HCT116 (cell line): ENCODE data around the gene BCHE. TPM values are rescaled to one million over a fixed set of nuclear protein-coding genes. Genes with fewer than 3 reads are reported as not detected.

ENCODE experiments used
- ATAC-seq: fragments of 200-7000 bp; cut with Tn5 transposase; 2 replicates; pipeline ENCODE4 v1.9.1; 2020; ENCODE audit warnings: mild to moderate bottlenecking, moderate library complexity
- BruUV-seq: library from RNA; stranded (reverse); fragments of 400-500 nt; replicated peaks from 2 replicates; lab custom pipeline; 2021; lab: Mats Ljungman, UMichigan
- CTCF ChIA-PET: fragments of 300-600 bp; sonication (Branson Sonifier 250); formaldehyde crosslinking; loops from one replicate; lab custom pipeline; 2021; ENCODE audit warnings: antibody characterized with exemption; lab: Charles Lee
- POLR2A ChIA-PET: fragments of 300-600, 350-600 bp; sonication (Branson Sonifier 250); formaldehyde crosslinking; loops from one replicate; lab custom pipeline; 2021; ENCODE audit warnings: antibody characterized with exemption; lab: Charles Lee
- RAD21 ChIA-PET, 2 experiments: fragments of 300-600 bp; sonication (Branson Sonifier 250); formaldehyde crosslinking; loops; one replicate each; lab custom pipeline; 2023; ENCODE audit warnings: low total read pairs in 2 of 2; ENCODE audit not compliant: uncharacterized antibody in 2 of 2, unreplicated experiment in 2 of 2, low non-redundant PET in 1 of 2; lab: Charles Lee
- DNase-seq: peaks from one replicate; pipeline ENCODE4 v3.0.0-alpha.2; 2010; ENCODE audit warnings: low read depth, low spot score
- H2AFZ ChIP-seq: fragments of 200-600 bp; shearing (Covaris generic), sonication (generic); 2 replicates; pipeline ENCODE4 v1.6.1; 2017; ENCODE audit warnings: low read depth, mixed run types, mixed read lengths, antibody characterized with exemption, low read length; ENCODE audit not compliant: poor library complexity, severe bottlenecking
- H3K27ac ChIP-seq: 2 replicates; pipeline ENCODE4 v1.5.1; 2012; ENCODE audit warnings: low read depth, low read length
- H3K27me3 ChIP-seq: fragments of 200-600 bp; sonication (generic); 2 replicates; pipeline ENCODE4 v1.6.1; 2016; ENCODE audit warnings: mixed run types, low read length, mixed read lengths; ENCODE audit not compliant: insufficient read depth
- H3K36me3 ChIP-seq, 2 experiments: fragments of 200-500 bp in 1 of 2; fragments of 200-600 bp in 1 of 2; sonication (Bioruptor generic) in 1 of 2; sonication (generic) in 1 of 2; 2 replicates each; pipeline versions ENCODE4 v1.5.1 to v1.6.1; 2014 to 2016; ENCODE audit warnings: low read length in 2 of 2, inconsistent platforms in 1 of 2, mixed read lengths in 1 of 2, mixed run types in 1 of 2; ENCODE audit not compliant: insufficient read depth in 2 of 2, control insufficient read depth in 1 of 2
- H3K4me1 ChIP-seq, 2 experiments: fragments of 200-600 bp in 1 of 2; sonication (generic) in 1 of 2; 2 replicates each; pipeline versions ENCODE4 v1.5.1 to v1.6.1; 2012 to 2017; ENCODE audit warnings: low read length in 2 of 2, inconsistent platforms in 1 of 2, mild to moderate bottlenecking in 1 of 2, mixed read lengths in 1 of 2, mixed run types in 1 of 2, moderate library complexity in 1 of 2; ENCODE audit not compliant: insufficient read depth in 2 of 2, control insufficient read depth in 1 of 2
- H3K4me2 ChIP-seq: fragments of 200-600 bp; sonication (generic); 2 replicates; pipeline ENCODE4 v1.6.1; 2017; ENCODE audit warnings: mixed run types, low read length, mixed read lengths
- H3K4me3 ChIP-seq, 2 experiments: fragments of 200-600 bp in 1 of 2; sonication (generic) in 1 of 2; replicated peaks in 1 of 2; 2 replicates each; pipeline ENCODE4 v1.5.1; 2011 to 2016; ENCODE audit warnings: low read length in 2 of 2, control low read depth in 1 of 2, low read depth in 1 of 2, mild to moderate bottlenecking in 1 of 2, mixed read lengths in 1 of 2, mixed run types in 1 of 2
- H3K79me2 ChIP-seq: fragments of 200-600 bp; sonication (generic); 2 replicates; pipeline ENCODE4 v1.6.1; 2017; ENCODE audit warnings: mild to moderate bottlenecking, mixed run types, low read length, moderate library complexity, mixed read lengths; ENCODE audit not compliant: insufficient read depth
- H3K9ac ChIP-seq: fragments of 200-600 bp; sonication (generic); 2 replicates; pipeline ENCODE4 v1.6.1; 2016; ENCODE audit warnings: low read length, mixed read lengths
- H3K9me2 ChIP-seq: fragments of 200-600 bp; sonication (generic), shearing (Covaris generic); 2 replicates; pipeline ENCODE4 v1.6.1; 2017; ENCODE audit warnings: mixed run types, mild to moderate bottlenecking, moderate library complexity; ENCODE audit not compliant: insufficient read depth
- H3K9me3 ChIP-seq, 2 experiments: fragments of 200-500 bp in 1 of 2; fragments of 200-600 bp in 1 of 2; sonication (Bioruptor generic) in 1 of 2; sonication (generic) in 1 of 2; 2 replicates each; pipeline ENCODE4 v1.6.1; 2014 to 2017; ENCODE audit warnings: low read length in 2 of 2, mixed read lengths in 2 of 2, inconsistent platforms in 1 of 2, low read depth in 1 of 2, mild to moderate bottlenecking in 1 of 2, mixed run types in 1 of 2, moderate library complexity in 1 of 2; ENCODE audit not compliant: control insufficient read depth in 1 of 2, insufficient read depth in 1 of 2
- H4K20me1 ChIP-seq: fragments of 200-600 bp; sonication (generic), shearing (Covaris generic); 2 replicates; pipeline ENCODE4 v1.6.1; 2017; ENCODE audit warnings: mixed run types, mild to moderate bottlenecking, moderate library complexity; ENCODE audit not compliant: insufficient read depth
- EGR1 ChIP-seq: IDR thresholded peaks from 2 replicates; pipeline ENCODE4 v1.6.1; 2012; ENCODE audit warnings: low read depth
- FOSL1 ChIP-seq: IDR thresholded peaks from 2 replicates; pipeline ENCODE4 v1.6.1; 2012; ENCODE audit warnings: low read depth
- RAD21 ChIP-seq: IDR thresholded peaks from 2 replicates; pipeline ENCODE4 v1.6.1; 2012; ENCODE audit warnings: low read depth, mild to moderate bottlenecking
- SP1 ChIP-seq: IDR thresholded peaks from 2 replicates; pipeline ENCODE4 v1.6.1; 2012; ENCODE audit warnings: low read depth
- SRF ChIP-seq: IDR thresholded peaks from 2 replicates; pipeline ENCODE4 v1.6.1; 2012; ENCODE audit warnings: low read depth
- ZNF274 ChIP-seq: fragments of 200-500 bp; sonication (Bioruptor generic); IDR thresholded peaks from 2 replicates; pipeline ENCODE4 v1.6.1; 2014; ENCODE audit warnings: mild to moderate bottlenecking, low read depth, low read length, inconsistent platforms
- intact Hi-C: fragments of 100-400 bp; cut with micrococcal nuclease; formaldehyde crosslinking; loops from 2 replicates; pipeline ENCODE4 v1.10.0; 2022
- total RNA-seq: library from RNA; stranded (reverse); gene quantifications from one replicate; pipeline ENCODE4 v1.2.1, GENCODE V29; 2021; ENCODE audit not compliant: unreplicated experiment
- TF ChIP-seq, protein P1 (sequence below): IDR thresholded peaks from 2 replicates; pipeline ENCODE4 v1.6.1; 2011; ENCODE audit warnings: mild to moderate bottlenecking, low read length, moderate library complexity; ENCODE audit not compliant: insufficient replicate concordance; ENCODE audit errors: extremely low read depth
- TF ChIP-seq, protein P2 (sequence below), 3 experiments: fragments of 200-600 bp in 1 of 3; sonication (generic) in 1 of 3; IDR thresholded peaks in 2 of 3; conservative IDR thresholded peaks in 1 of 3; 2 replicates each; pipeline ENCODE4 v1.5.1; 2012 to 2017; ENCODE audit warnings: low read depth in 2 of 3, low read length in 2 of 3, antibody characterized with exemption in 1 of 3, borderline replicate concordance in 1 of 3, control low read depth in 1 of 3, mild to moderate bottlenecking in 1 of 3, mixed read lengths in 1 of 3, mixed run types in 1 of 3, moderate library complexity in 1 of 3; ENCODE audit not compliant: insufficient read depth in 1 of 3

BCHE gene
- total RNA-seq, 1 experiment from 2014 or later: not detected

DNA sequence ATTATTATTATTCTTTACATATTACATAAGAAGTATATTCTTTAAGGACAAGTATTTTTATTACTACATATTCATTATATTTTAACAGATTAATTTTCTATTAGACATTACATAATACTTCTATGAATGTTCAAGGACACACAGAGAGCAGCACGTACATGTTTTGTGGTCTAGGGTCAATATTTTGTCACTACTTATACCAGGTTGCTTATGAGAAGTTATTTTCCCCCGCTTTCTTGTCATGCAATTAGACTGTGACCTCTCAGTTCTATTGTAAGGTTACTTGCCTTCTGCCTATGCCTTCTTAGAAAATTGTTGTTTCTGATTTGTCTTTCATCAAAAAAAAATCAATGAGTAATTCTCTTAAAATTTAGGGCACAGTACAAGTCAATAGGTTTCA lies 21.5 kb downstream of the BCHE start:
- ChIA-PET POLR2A (no interaction called here), RAD21 (no interaction called here)

More for the DNA sequence above, 21.5 kb downstream of the BCHE start:
- CTCF ChIA-PET: no interaction called here
- TF ChIP-seq FOSL1 (no peak), SP1 (no peak), RAD21 (no peak), ZNF274 (no peak), SRF (no peak), EGR1 (no peak)
- TF ChIP-seq, protein P1, sequence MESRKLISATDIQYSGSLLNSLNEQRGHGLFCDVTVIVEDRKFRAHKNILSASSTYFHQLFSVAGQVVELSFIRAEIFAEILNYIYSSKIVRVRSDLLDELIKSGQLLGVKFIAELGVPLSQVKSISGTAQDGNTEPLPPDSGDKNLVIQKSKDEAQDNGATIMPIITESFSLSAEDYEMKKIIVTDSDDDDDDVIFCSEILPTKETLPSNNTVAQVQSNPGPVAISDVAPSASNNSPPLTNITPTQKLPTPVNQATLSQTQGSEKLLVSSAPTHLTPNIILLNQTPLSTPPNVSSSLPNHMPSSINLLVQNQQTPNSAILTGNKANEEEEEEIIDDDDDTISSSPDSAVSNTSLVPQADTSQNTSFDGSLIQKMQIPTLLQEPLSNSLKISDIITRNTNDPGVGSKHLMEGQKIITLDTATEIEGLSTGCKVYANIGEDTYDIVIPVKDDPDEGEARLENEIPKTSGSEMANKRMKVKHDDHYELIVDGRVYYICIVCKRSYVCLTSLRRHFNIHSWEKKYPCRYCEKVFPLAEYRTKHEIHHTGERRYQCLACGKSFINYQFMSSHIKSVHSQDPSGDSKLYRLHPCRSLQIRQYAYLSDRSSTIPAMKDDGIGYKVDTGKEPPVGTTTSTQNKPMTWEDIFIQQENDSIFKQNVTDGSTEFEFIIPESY: no peak
- TF ChIP-seq, protein P2, sequence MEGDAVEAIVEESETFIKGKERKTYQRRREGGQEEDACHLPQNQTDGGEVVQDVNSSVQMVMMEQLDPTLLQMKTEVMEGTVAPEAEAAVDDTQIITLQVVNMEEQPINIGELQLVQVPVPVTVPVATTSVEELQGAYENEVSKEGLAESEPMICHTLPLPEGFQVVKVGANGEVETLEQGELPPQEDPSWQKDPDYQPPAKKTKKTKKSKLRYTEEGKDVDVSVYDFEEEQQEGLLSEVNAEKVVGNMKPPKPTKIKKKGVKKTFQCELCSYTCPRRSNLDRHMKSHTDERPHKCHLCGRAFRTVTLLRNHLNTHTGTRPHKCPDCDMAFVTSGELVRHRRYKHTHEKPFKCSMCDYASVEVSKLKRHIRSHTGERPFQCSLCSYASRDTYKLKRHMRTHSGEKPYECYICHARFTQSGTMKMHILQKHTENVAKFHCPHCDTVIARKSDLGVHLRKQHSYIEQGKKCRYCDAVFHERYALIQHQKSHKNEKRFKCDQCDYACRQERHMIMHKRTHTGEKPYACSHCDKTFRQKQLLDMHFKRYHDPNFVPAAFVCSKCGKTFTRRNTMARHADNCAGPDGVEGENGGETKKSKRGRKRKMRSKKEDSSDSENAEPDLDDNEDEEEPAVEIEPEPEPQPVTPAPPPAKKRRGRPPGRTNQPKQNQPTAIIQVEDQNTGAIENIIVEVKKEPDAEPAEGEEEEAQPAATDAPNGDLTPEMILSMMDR (IDR thresholded peaks at IDR 0.05 in 2 of 3, conservative IDR thresholded peaks at IDR 0.05 in 1 of 3; ENCODE audit: borderline replicate concordance in 1 of 3, insufficient read depth in 1 of 3, low read depth in 2 of 3, low read length in 2 of 3): no peak
- Histone ChIP-seq H3K9me2 (no peaks in the 10 kb centered on the region), H3K79me2 (no peaks in the 10 kb centered on the region), H3K9ac (no peak overlapping the region), H3K4me3 (no peak overlapping the region), H3K36me3 (no peaks in the 10 kb centered on the region), H2AFZ (no peak overlapping the region), H3K27me3 (no peaks in the 10 kb centered on the region), H3K4me1 (no peaks in the 10 kb centered on the region), H3K4me2 (no peak overlapping the region), H3K27ac (no peak overlapping the region), H3K9me3 (no peaks in the 10 kb centered on the region), H4K20me1 (no peaks in the 10 kb centered on the region)
- DNase-seq: no peak
- no TSS peak for BruUV-seq
- intact Hi-C loops: no loop called here
- no peak for ATAC-seq
